CD4-positive, CD25-positive, alpha-beta regulatory T cell (primary cell): Measurements from ENCODE around the gene APBA2. TPM values are rescaled to one million over a fixed set of nuclear protein-coding genes. Genes with fewer than 3 reads are reported as not detected.

Source experiments
- ATAC-seq, 2 donors: fragments of 150-1000 bp; cut with Tn5 transposase; one replicate each; pipeline ENCODE4 v1.10.0; 2021; ENCODE audit warnings: low read depth in 2 of 2, moderate number of reproducible peaks in 2 of 2, moderate library complexity in 1 of 2
- DNase-seq, 3 donors: peaks; one replicate each; pipeline versions ENCODE4 v3.0.0 to v3.0.0-alpha.2; 2012 to 2022; ENCODE audit warnings: mixed read lengths in 1 of 3
- H3K27ac ChIP-seq: one replicate; pipeline ENCODE4 v1.7.0; 2013; ENCODE audit warnings: mild to moderate bottlenecking, low read length; ENCODE audit not compliant: insufficient read depth, poor library complexity, severe bottlenecking
- H3K27me3 ChIP-seq: one replicate; pipeline ENCODE4 v1.7.0; 2013; ENCODE audit warnings: low read length; ENCODE audit not compliant: control insufficient read depth, insufficient read depth
- H3K36me3 ChIP-seq: one replicate; pipeline ENCODE4 v1.7.0; 2013; ENCODE audit warnings: mild to moderate bottlenecking, low read length, moderate library complexity; ENCODE audit not compliant: control insufficient read depth, insufficient read depth
- H3K4me1 ChIP-seq: 2 replicates; pipeline ENCODE4 v1.7.0; 2013; ENCODE audit warnings: mild to moderate bottlenecking, low read length; ENCODE audit not compliant: insufficient read depth, control insufficient read depth, poor library complexity, severe bottlenecking
- H3K4me3 ChIP-seq: one replicate; pipeline ENCODE4 v1.7.0; 2013; ENCODE audit warnings: low read depth, mild to moderate bottlenecking, low read length, moderate library complexity
- H3K9me3 ChIP-seq, 2 experiments: 1 replicate in 1 of 2; 2 replicates in 1 of 2; pipeline ENCODE4 v1.7.0; 2013; ENCODE audit warnings: low read length in 2 of 2, mild to moderate bottlenecking in 1 of 2, moderate library complexity in 1 of 2; ENCODE audit not compliant: control insufficient read depth in 2 of 2
- H3K27ac Mint-ChIP-seq, 3 donors: one replicate each; pipeline ENCODE4 v1.8.0; 2020 to 2022; ENCODE audit warnings: mild to moderate bottlenecking in 3 of 3, mixed read lengths in 3 of 3, moderate library complexity in 2 of 3
- H3K27me3 Mint-ChIP-seq: one replicate; pipeline ENCODE4 v1.8.0; 2022; ENCODE audit warnings: mild to moderate bottlenecking, mixed read lengths
- H3K36me3 Mint-ChIP-seq: one replicate; pipeline ENCODE4 v1.8.0; 2020; ENCODE audit warnings: mixed read lengths
- H3K4me1 Mint-ChIP-seq, 4 donors: one replicate each; pipeline ENCODE4 v1.8.0; 2020 to 2022; ENCODE audit warnings: mixed read lengths in 4 of 4, mild to moderate bottlenecking in 1 of 4
- H3K4me3 Mint-ChIP-seq, 4 donors: one replicate each; pipeline ENCODE4 v1.8.0; 2020 to 2022; ENCODE audit warnings: mild to moderate bottlenecking in 4 of 4, mixed read lengths in 4 of 4, moderate library complexity in 3 of 4
- H3K9me3 Mint-ChIP-seq, 7 donors: one replicate each; pipeline ENCODE4 v1.8.0; 2020 to 2022; ENCODE audit warnings: mixed read lengths in 7 of 7, mild to moderate bottlenecking in 3 of 7, moderate library complexity in 2 of 7
- polyA plus RNA-seq, 4 donors: library from polyadenylated mRNA; unstranded; fragments of 300-500 nt; fragmentation: Illumina TruSeq; gene quantifications; one replicate each; pipeline ENCODE4 v1.2.3, GENCODE V29; 2021
- total RNA-seq: library from RNA; stranded (reverse); gene quantifications from one replicate; pipeline ENCODE4 v1.2.3, GENCODE V29; 2022

APBA2 gene
- total and polyA plus RNA-seq, 5 donors from 2014 or later, result 8.6 to 24.2 (median 13.9) TPM

DNA sequence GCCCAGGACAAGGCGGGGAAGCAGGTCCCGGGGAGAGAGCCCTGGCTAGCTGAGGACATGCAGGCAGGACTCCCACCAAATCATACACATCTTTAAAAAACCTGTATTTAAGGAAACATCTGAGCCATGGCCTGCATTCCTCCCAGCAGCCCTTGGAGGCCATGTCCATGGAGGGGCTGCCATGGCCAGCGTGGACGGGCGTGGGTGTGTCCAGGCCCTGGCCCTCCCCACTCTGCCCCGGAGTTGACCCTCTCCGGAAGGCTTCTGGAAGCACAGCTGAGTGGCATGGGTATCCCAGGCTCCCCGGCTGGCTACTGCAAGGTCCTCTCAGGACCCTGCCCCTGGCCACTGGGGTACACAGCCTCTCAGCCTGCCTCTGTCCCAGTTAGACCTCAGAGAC is 234.1 kb downstream of the APBA2 start:
- H3K27ac Mint-ChIP-seq, result no peak overlapping the region
- no peak for DNase-seq
- no peak for ATAC-seq

DNA sequence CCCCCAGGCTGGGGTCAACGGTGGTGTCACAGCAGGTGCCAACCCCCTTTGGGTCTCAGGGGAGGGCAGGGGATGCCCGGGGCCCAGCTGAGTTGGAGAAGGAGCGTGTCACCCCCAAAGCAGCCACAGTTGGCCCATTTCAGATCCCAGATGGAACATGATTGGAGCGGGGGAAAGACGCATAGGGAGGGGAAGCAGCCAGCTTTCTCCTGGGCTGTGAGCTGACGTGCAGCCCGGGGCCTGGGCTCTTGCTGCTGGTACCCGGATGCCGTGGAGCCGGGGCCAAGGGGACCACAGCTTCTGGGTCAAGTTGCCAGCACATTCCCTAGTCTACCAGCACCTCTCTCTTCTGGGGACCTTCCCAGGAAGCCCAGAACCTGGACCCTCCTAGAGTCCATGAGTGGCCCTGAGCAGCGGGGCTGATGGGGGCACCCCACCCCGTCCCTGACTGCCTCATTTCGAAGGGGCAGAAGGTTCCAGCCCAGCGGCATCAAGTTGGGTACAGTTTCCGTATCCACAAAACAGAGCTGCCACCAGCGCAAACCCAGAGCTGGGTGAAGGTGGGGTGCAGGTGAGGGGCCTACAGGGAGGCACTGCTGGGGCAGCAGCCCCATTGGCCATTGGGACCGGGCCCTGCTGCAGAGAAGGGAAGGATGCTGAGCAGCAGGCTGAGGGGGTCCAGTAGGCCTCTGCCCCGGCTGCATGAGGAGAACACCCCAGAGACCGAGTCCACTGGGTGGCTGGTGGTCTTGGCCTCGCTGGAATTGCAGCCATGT is 235.0 kb downstream of the APBA2 start:
- H3K4me3 Mint-ChIP-seq, result no peak overlapping the region
- no peaks in the 10 kb centered on the region for H3K36me3 Mint-ChIP-seq
- no peaks in the 10 kb centered on the region for H3K9me3 Mint-ChIP-seq
- no peak for ATAC-seq
- Histone ChIP-seq H3K4me3 (no peak overlapping the region), H3K4me1 (no peaks in the 10 kb centered on the region), H3K27me3 (no peaks in the 10 kb centered on the region), H3K36me3 (no peaks in the 10 kb centered on the region), H3K9me3 (no peaks in the 10 kb centered on the region), H3K27ac (no peak overlapping the region)
- no peaks in the 10 kb centered on the region for H3K27me3 Mint-ChIP-seq
- H3K4me1 Mint-ChIP-seq, result no peaks in the 10 kb centered on the region
- DNase-seq, result no peak
- H3K27ac Mint-ChIP-seq, result no peak overlapping the region

More for the DNA sequence above, 234.1 kb downstream of the APBA2 start:
- Mint-ChIP-seq H3K9me3 (no peaks in the 10 kb centered on the region), H3K4me1 (peaks cover 0 to under 1% (median 0%) of the 10 kb centered on the region in 4 donors), H3K4me3 (no peak overlapping the region), H3K27me3 (no peaks in the 10 kb centered on the region), H3K36me3 (no peaks in the 10 kb centered on the region)
- no peaks in the 10 kb centered on the region for H3K4me1 ChIP-seq
- H3K9me3 ChIP-seq, result no peaks in the 10 kb centered on the region
- H3K27ac ChIP-seq, result no peak overlapping the region
- no peaks in the 10 kb centered on the region for H3K27me3 ChIP-seq
- H3K4me3 ChIP-seq, result no peak overlapping the region
- no peaks in the 10 kb centered on the region for H3K36me3 ChIP-seq

DNA sequence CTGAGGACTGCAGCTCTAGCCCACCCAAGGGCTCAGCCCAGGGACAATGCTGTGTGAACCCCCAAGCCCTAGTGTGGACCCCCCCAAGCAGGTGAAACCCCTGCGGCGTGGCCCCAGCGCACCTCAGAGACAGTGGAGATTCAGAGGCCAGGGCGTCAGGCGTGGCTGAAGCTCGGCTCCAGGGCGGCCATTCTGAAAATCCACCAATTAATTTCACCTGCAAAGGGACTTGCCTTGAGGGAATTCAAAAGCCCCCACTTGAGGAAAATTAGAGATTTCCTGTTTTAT is 235.5 kb downstream of the APBA2 start:
- no peaks in the 10 kb centered on the region for H3K9me3 Mint-ChIP-seq
- no peaks in the 10 kb centered on the region for H3K4me1 Mint-ChIP-seq
- Histone ChIP-seq H3K9me3 (no peaks in the 10 kb centered on the region), H3K27ac (no peak overlapping the region), H3K27me3 (no peaks in the 10 kb centered on the region), H3K36me3 (no peaks in the 10 kb centered on the region), H3K4me1 (no peaks in the 10 kb centered on the region), H3K4me3 (no peak overlapping the region)
- ATAC-seq (no peak), DNase-seq (no peak)
- H3K4me3 Mint-ChIP-seq, result no peak overlapping the region
- H3K27me3 Mint-ChIP-seq, result no peaks in the 10 kb centered on the region
- no peaks in the 10 kb centered on the region for H3K36me3 Mint-ChIP-seq
- no peak overlapping the region for H3K27ac Mint-ChIP-seq

DNA sequence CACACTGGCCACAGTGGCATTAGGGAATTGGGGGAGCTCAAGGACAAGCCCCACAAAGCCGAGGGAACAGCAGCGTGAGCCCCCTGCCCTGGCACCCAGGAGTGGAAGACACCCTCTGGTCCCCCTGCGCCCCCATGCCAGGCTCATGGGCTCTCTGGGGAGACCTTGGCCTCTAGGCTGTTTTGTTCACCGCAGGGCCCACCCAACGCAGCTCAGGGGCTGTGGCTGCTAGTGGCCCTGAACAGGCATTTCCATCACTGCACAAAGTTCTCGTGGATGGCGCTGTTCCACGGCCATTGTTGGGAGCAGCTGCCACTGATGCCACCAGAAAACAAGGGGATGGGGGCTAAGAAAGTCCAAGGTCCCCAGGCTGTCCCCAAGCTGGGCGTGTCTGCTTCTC is 236.1 kb downstream of the APBA2 start:
- DNase-seq, result no peak
- H3K4me1 Mint-ChIP-seq, result no peaks in the 10 kb centered on the region
- H3K27me3 Mint-ChIP-seq, result no peaks in the 10 kb centered on the region
- no peaks in the 10 kb centered on the region for H3K36me3 Mint-ChIP-seq
- H3K4me1 ChIP-seq, result no peaks in the 10 kb centered on the region
- H3K27ac Mint-ChIP-seq, result no peak overlapping the region
- no peak overlapping the region for H3K27ac ChIP-seq
- no peak for ATAC-seq
- no peak overlapping the region for H3K4me3 Mint-ChIP-seq
- no peak overlapping the region for H3K4me3 ChIP-seq
- H3K9me3 Mint-ChIP-seq, result no peaks in the 10 kb centered on the region
- H3K9me3 ChIP-seq, result no peaks in the 10 kb centered on the region
- H3K27me3 ChIP-seq, result no peaks in the 10 kb centered on the region
- H3K36me3 ChIP-seq, result no peaks in the 10 kb centered on the region

DNA sequence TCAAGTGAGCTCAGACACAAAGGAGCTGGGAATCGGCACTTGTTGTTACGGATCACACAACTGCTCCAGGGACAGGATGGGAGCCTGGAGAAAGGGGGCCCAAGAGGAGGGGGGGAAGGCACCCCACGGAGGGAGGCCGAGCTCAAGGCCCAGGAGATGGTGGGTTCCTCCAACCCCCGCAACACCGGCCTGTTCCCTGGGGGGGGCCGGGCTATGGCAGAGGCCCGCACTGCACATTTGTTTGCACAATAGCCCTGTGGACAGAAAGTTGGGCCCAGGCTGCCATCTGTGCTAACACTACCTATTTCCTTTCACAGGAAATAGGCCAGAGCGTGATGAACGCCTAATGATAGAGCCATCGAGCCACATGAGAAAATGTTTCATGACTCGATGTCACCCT is 236.7 kb downstream of the APBA2 start:
- Mint-ChIP-seq H3K4me1 (no peaks in the 10 kb centered on the region), H3K27me3 (no peaks in the 10 kb centered on the region), H3K27ac (no peak overlapping the region), H3K36me3 (no peaks in the 10 kb centered on the region), H3K9me3 (no peaks in the 10 kb centered on the region), H3K4me3 (no peak overlapping the region)
- Histone ChIP-seq H3K9me3 (no peaks in the 10 kb centered on the region), H3K4me3 (no peak overlapping the region), H3K27ac (no peak overlapping the region), H3K36me3 (no peaks in the 10 kb centered on the region), H3K4me1 (no peaks in the 10 kb centered on the region), H3K27me3 (no peaks in the 10 kb centered on the region)
- DNase-seq, result no peak
- no peak for ATAC-seq

DNA sequence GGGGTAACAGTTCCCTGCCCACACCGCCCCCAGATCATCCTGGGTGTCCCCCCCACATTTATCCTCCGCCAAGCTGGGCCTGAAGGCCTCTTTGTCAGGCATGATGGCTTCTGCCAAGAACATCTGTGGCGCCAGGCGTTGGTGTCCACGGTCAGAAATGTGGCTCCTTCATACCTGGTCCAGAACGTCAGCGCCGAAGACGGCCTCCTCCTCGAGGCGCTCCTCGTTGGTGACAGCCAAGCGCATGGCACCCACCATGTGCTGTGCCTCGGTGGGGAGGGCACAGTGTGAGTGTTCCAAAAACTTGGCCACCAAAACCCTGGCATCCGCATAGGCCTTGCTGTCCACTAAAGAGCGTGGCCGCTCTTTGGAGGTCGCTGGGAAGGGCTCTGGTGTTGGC is 237.4 kb downstream of the APBA2 start:
- no peak overlapping the region for H3K27ac Mint-ChIP-seq

DNA sequence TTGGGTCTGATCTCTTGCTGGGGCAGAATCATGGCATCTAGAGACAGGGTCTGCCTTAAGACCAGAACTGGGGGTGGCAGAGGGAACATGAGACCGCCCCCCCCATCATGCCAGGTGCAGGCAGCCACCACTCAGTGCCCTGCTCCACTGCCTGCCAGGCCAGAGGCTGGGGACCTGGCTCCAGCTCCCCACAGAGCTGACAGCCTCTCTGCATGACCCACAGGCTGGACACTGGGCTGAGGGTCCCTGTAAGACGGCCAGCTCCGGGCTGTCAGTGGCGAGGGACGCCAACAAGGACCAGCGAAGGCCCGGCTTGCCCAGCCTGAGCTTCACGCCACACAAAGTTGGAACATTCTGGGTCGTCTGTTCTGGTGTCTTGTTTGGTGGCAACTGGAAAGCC is 238.2 kb downstream of the APBA2 start:
- ATAC-seq, result no peak
- H3K27ac ChIP-seq, result no peak overlapping the region
- Mint-ChIP-seq H3K27me3 (no peaks in the 10 kb centered on the region), H3K4me3 (no peak overlapping the region), H3K27ac (no peak overlapping the region), H3K36me3 (no peaks in the 10 kb centered on the region), H3K4me1 (no peaks in the 10 kb centered on the region), H3K9me3 (no peaks in the 10 kb centered on the region)
- no peaks in the 10 kb centered on the region for H3K27me3 ChIP-seq
- no peak overlapping the region for H3K4me3 ChIP-seq
- no peaks in the 10 kb centered on the region for H3K36me3 ChIP-seq
- no peaks in the 10 kb centered on the region for H3K9me3 ChIP-seq
- no peaks in the 10 kb centered on the region for H3K4me1 ChIP-seq
- no peak for DNase-seq

More for the DNA sequence above, 237.4 kb downstream of the APBA2 start:
- H3K4me3 ChIP-seq, result no peak overlapping the region
- H3K27me3 ChIP-seq, result no peaks in the 10 kb centered on the region
- Mint-ChIP-seq H3K36me3 (no peaks in the 10 kb centered on the region), H3K4me1 (no peaks in the 10 kb centered on the region), H3K9me3 (no peaks in the 10 kb centered on the region), H3K4me3 (no peak overlapping the region), H3K27me3 (no peaks in the 10 kb centered on the region)
- DNase-seq (no peak), ATAC-seq (no peak)
- no peak overlapping the region for H3K27ac ChIP-seq
- H3K9me3 ChIP-seq, result no peaks in the 10 kb centered on the region
- no peaks in the 10 kb centered on the region for H3K4me1 ChIP-seq
- no peaks in the 10 kb centered on the region for H3K36me3 ChIP-seq

DNA sequence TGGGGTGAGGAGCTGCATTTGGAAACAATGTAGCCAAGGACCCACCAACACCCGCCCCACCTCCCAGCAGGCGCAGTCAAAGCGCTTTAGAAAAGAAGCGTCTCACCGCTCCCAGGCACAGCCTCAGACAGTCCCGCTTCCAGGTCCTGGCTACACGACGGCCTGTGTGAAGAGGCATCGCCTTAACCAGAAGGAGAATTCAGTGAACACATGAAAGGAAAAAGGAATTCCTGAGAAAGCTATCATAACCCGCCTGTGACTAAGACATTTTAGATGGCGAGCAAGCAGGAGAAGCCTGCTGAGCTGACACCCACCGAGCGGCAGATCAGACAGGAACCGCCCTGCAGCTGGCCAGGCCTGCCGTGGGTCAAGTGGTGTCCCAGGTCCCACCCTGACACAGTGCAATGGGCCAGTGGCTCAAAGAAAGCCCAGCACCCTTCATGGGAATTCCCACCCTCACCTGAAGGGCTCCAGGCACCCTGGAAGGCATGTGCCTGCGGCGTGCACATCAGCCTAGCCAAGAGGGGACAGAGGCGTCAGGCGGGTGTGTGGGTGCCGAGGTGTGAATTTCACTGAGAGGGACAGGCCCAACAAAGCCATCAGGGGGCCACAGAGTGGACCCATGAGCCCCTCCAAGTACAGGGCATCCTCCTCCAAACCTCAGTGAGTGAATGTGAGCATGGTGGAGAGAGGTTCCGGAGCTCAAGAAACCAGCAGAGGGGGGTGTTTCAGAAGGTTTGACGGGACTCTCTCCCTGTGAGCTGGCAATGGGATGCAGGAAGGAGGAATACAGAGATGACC is 239.0 kb downstream of the APBA2 start:
- no peak overlapping the region for H3K4me3 ChIP-seq
- no peaks in the 10 kb centered on the region for H3K36me3 Mint-ChIP-seq
- H3K4me1 ChIP-seq, result no peaks in the 10 kb centered on the region
- H3K27ac Mint-ChIP-seq, result no peak overlapping the region
- no peak overlapping the region for H3K27ac ChIP-seq
- ATAC-seq (no peak), DNase-seq (no peak)
- no peaks in the 10 kb centered on the region for H3K9me3 ChIP-seq
- H3K27me3 ChIP-seq, result no peaks in the 10 kb centered on the region
- H3K9me3 Mint-ChIP-seq, result no peaks in the 10 kb centered on the region
- H3K36me3 ChIP-seq, result no peaks in the 10 kb centered on the region
- H3K4me1 Mint-ChIP-seq, result no peaks in the 10 kb centered on the region
- H3K27me3 Mint-ChIP-seq, result no peaks in the 10 kb centered on the region
- H3K4me3 Mint-ChIP-seq, result no peak overlapping the region
